GM21367 (cell line): ENCODE measurements around the gene CA12.

ENCODE experiments used
- ATAC-seq: cut with Tn5 transposase; IDR thresholded peaks from one replicate; pipeline ENCODE4 v1.9.1; 2021; ENCODE audit not compliant: unreplicated experiment

The CA12 gene

GRCh38 chr15:63402498-63403253 lies 21.0 kb upstream of the CA12 start:
- no peak for ATAC-seq

- no peak for ATAC-seq
Measured at GRCh38 chr15:63401714-63402497, 20.3 kb upstream of the CA12 start.

GRCh38 chr15:63401078-63401477 lies 19.4 kb upstream of the CA12 start:
- ATAC-seq = no peak

- no peak for ATAC-seq
Measured at GRCh38 chr15:63398456-63398855, 16.8 kb upstream of the CA12 start.

- ATAC-seq = no peak
Measured at GRCh38 chr15:63396152-63396928, 14.7 kb upstream of the CA12 start.

- ATAC-seq = no peak
Measured at GRCh38 chr15:63395730-63396151, 14.1 kb upstream of the CA12 start.

GRCh38 chr15:63392361-63393009 lies 10.8 kb upstream of the CA12 start:
- no peak for ATAC-seq

- ATAC-seq = no peak
Measured at GRCh38 chr15:63391669-63392360, 10.2 kb upstream of the CA12 start.

GRCh38 chr15:63390689-63391088 lies 9.0 kb upstream of the CA12 start:
- ATAC-seq = no peak

GRCh38 chr15:63389902-63390670 lies 8.4 kb upstream of the CA12 start:
- no peak for ATAC-seq

GRCh38 chr15:63388511-63388910 lies 6.9 kb upstream of the CA12 start:
- no peak for ATAC-seq

- no peak for ATAC-seq
Measured at GRCh38 chr15:63387748-63388493, 6.3 kb upstream of the CA12 start.

- no peak for ATAC-seq
Measured at GRCh38 chr15:63385911-63386531, 4.4 kb upstream of the CA12 start.

GRCh38 chr15:63384906-63385305 lies 3.3 kb upstream of the CA12 start:
- ATAC-seq = no peak

GRCh38 chr15:63382966-63383710 lies 1.5 kb upstream of the CA12 start:
- ATAC-seq = no peak

GRCh38 chr15:63380808-63381282 lies 801 bp downstream of the CA12 start:
- ATAC-seq = no peak

- ATAC-seq = no peak
Measured at GRCh38 chr15:63380151-63380807, 1.4 kb downstream of the CA12 start.
